ENCODE measurements around the gene PARP8. TPM values are rescaled to one million over a fixed set of nuclear protein-coding genes. Genes with fewer than 3 reads are reported as not detected.

PARP8 gene
- total and polyA plus RNA-seq, 2 of the 4 experiments (the other 2 are of a cell fraction) = 6.9 to 8.2 TPM

GRCh38 chr5:50874306-50875001, 208.0 kb downstream of the PARP8 start:
- TF ChIP-seq RFX5 (IDR thresholded peaks at IDR 0.05; ENCODE audit: low read depth, low read length) (no peak), RAD21 (IDR thresholded peaks at IDR 0.05; ENCODE audit: low read length) (no peak), RCOR1 (IDR thresholded peaks at IDR 0.05; ENCODE audit: insufficient replicate concordance, low read length) (no peak), POLR2A (IDR thresholded peaks at IDR 0.05; ENCODE audit: low read depth, low read length) (no peak), CEBPB (IDR thresholded peaks at IDR 0.05; ENCODE audit: low read depth, low read length) (no peak), BHLHE40 (IDR thresholded peaks at IDR 0.05; ENCODE audit: low read depth, low read length) (no peak), SMC3 (IDR thresholded peaks at IDR 0.05; ENCODE audit: low read depth, low read length) (no peak), CHD1 (IDR thresholded peaks at IDR 0.05; ENCODE audit: low read depth, low read length) (no peak), FOS (IDR thresholded peaks at IDR 0.05; ENCODE audit: low read depth, low read length) (no peak), MAFK (IDR thresholded peaks at IDR 0.05; ENCODE audit: low read depth, low read length) (no peak), MAZ (IDR thresholded peaks at IDR 0.05; ENCODE audit: borderline replicate concordance, low read depth, low read length) (no peak), MXI1 (IDR thresholded peaks at IDR 0.05; ENCODE audit: borderline replicate concordance, low read depth, low read length) (no peak)
- TF ChIP-seq, protein P1, sequence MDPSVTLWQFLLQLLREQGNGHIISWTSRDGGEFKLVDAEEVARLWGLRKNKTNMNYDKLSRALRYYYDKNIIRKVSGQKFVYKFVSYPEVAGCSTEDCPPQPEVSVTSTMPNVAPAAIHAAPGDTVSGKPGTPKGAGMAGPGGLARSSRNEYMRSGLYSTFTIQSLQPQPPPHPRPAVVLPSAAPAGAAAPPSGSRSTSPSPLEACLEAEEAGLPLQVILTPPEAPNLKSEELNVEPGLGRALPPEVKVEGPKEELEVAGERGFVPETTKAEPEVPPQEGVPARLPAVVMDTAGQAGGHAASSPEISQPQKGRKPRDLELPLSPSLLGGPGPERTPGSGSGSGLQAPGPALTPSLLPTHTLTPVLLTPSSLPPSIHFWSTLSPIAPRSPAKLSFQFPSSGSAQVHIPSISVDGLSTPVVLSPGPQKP (IDR thresholded peaks at IDR 0.05; ENCODE audit: borderline replicate concordance, low read depth, low read length) = no peak
- TF ChIP-seq, protein P2, sequence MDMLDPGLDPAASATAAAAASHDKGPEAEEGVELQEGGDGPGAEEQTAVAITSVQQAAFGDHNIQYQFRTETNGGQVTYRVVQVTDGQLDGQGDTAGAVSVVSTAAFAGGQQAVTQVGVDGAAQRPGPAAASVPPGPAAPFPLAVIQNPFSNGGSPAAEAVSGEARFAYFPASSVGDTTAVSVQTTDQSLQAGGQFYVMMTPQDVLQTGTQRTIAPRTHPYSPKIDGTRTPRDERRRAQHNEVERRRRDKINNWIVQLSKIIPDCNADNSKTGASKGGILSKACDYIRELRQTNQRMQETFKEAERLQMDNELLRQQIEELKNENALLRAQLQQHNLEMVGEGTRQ (IDR thresholded peaks at IDR 0.05; ENCODE audit: low read depth, low read length) = no peak
- TF ChIP-seq, protein P3, sequence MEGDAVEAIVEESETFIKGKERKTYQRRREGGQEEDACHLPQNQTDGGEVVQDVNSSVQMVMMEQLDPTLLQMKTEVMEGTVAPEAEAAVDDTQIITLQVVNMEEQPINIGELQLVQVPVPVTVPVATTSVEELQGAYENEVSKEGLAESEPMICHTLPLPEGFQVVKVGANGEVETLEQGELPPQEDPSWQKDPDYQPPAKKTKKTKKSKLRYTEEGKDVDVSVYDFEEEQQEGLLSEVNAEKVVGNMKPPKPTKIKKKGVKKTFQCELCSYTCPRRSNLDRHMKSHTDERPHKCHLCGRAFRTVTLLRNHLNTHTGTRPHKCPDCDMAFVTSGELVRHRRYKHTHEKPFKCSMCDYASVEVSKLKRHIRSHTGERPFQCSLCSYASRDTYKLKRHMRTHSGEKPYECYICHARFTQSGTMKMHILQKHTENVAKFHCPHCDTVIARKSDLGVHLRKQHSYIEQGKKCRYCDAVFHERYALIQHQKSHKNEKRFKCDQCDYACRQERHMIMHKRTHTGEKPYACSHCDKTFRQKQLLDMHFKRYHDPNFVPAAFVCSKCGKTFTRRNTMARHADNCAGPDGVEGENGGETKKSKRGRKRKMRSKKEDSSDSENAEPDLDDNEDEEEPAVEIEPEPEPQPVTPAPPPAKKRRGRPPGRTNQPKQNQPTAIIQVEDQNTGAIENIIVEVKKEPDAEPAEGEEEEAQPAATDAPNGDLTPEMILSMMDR (conservative IDR thresholded peaks at IDR 0.05; ENCODE audit: low read depth, low read length) = no peak
- Histone ChIP-seq H2AFZ (replicated peaks; ENCODE audit: low read length, poor library complexity) (no peak overlapping the region), H3K18ac (ENCODE audit: low read depth, low read length) (no peak overlapping the region), H2BK15ac (ENCODE audit: low read depth, low read length) (no peak overlapping the region), H3K9me1 (ENCODE audit: insufficient read depth, low read length) (no peaks in the 10 kb centered on the region), H2BK5ac (ENCODE audit: low read depth, low read length, poor library complexity, severe bottlenecking) (no peak overlapping the region), H2AK5ac (ENCODE audit: low read depth, low read length) (no peak overlapping the region), H4K20me1 (ENCODE audit: insufficient read depth, low read length) (no peaks in the 10 kb centered on the region), H4K5ac (ENCODE audit: low read depth, low read length) (no peak overlapping the region), H3K27me3 (ENCODE audit: control insufficient read depth, insufficient read depth, low read length) (no peaks in the 10 kb centered on the region), H3K4me3 (ENCODE audit: insufficient read depth, low read depth, low read length) (no peak overlapping the region), H3K27ac (ENCODE audit: insufficient read depth, low read length) (no peak overlapping the region), H2AK9ac (replicated peaks; ENCODE audit: low read depth, low read length, poor library complexity) (no peak overlapping the region), H3K4me1 (ENCODE audit: control insufficient read depth, insufficient read depth, low read length) (no peaks in the 10 kb centered on the region), H3K9ac (ENCODE audit: low read depth, low read length) (no peak overlapping the region), H4K91ac (ENCODE audit: insufficient read depth, low read depth, low read length) (no peak overlapping the region), H3K36me3 (ENCODE audit: control insufficient read depth, insufficient read depth, low read length) (no peaks in the 10 kb centered on the region), H3K9me3 (ENCODE audit: control insufficient read depth, insufficient read depth, low read length) (no peaks in the 10 kb centered on the region), H2BK120ac (ENCODE audit: low read depth, low read length) (no peak overlapping the region), H3K14ac (replicated peaks; ENCODE audit: low read depth, low read length) (no peak overlapping the region), H3K23ac (ENCODE audit: low read depth, low read length) (no peak overlapping the region), H4K8ac (ENCODE audit: low read depth in 2 of 2, low read length in 2 of 2) (no peak overlapping the region), H3K79me1 (ENCODE audit: low read depth in 1 of 2, low read length in 2 of 2) (no peaks in the 10 kb centered on the region), H3K56ac (ENCODE audit: extremely low read depth, insufficient read depth, low read length) (no peak overlapping the region), H2BK20ac (ENCODE audit: low read depth, low read length) (no peak overlapping the region), H3K4ac (ENCODE audit: low read depth, low read length) (no peak overlapping the region), H3K4me2 (ENCODE audit: low read depth, low read length) (no peak overlapping the region)
- CTCF ChIA-PET = no interaction called here
- dilution Hi-C loops (cut with HindIII; ENCODE audit: low sequenced_read_pairs, unreplicated experiment) (no loop called here), in situ Hi-C loops (cut with MboI; ENCODE audit: low sequenced_read_pairs) (no loop called here), intact Hi-C loops (cut with micrococcal nuclease) (no loop called here)
- WGBS, 2 experiments (ENCODE audit: extremely low coverage in 2 of 2, insufficient read length in 1 of 2) = 25% methylated on average over 4 of the region's 6 CpGs; no CpG with 5 or more reads in 1 of the 2 experiments
- POLR2A ChIA-PET (ENCODE audit: unreplicated experiment) = no interaction called here
- ATAC-seq (ENCODE audit: low read depth) = no peak
- no peak for DNase-seq
- no TSS peak for BruUV-seq (replicated peaks)

All from IMR-90 (cell line).